Ovary (tissue), 9 donors: ENCODE measurements around the gene SAXO1. TPM values are rescaled to one million over a fixed set of nuclear protein-coding genes. Genes with fewer than 3 reads are reported as not detected.

ENCODE experiments used
- DNase-seq, 5 donors: peaks; one replicate each; pipeline ENCODE4 v3.0.0-alpha.2; 2019 to 2020
- H3K27ac ChIP-seq, 2 donors: fragments of 200-600 bp; one replicate each; pipeline versions ENCODE4 v1.5.1 to v1.8.0; 2019 to 2022
- H3K27me3 ChIP-seq: fragments of 200-600 bp; one replicate; pipeline ENCODE4 v1.8.0; 2022
- H3K36me3 ChIP-seq: fragments of 200-600 bp; sonication (generic); one replicate; pipeline ENCODE4 v1.5.1; 2019
- H3K4me1 ChIP-seq: one replicate; pipeline ENCODE4 v1.8.1; 2013; ENCODE audit warnings: mild to moderate bottlenecking, moderate library complexity; ENCODE audit not compliant: insufficient read depth
- H3K4me3 ChIP-seq: fragments of 200-600 bp; sonication (generic); one replicate; pipeline ENCODE4 v1.5.1; 2017
- H3K9me3 ChIP-seq, 2 donors: fragments of 200-600 bp in 1 of 2; sonication (generic) in 1 of 2; one replicate each; pipeline versions ENCODE4 v1.5.1 to v1.8.1; 2013 to 2019; ENCODE audit warnings: mild to moderate bottlenecking in 1 of 2, moderate library complexity in 1 of 2
- EP300 ChIP-seq: sonication (generic); formaldehyde crosslinking; IDR thresholded peaks from one replicate; pipeline ENCODE4 v1.6.1; 2017; ENCODE audit warnings: antibody characterized with exemption
- POLR2A ChIP-seq: fragments of 450-650 bp; IDR thresholded peaks from one replicate; pipeline ENCODE4 v1.6.1; 2017; ENCODE audit warnings: antibody characterized with exemption, mild to moderate bottlenecking, moderate library complexity
- WGBS, 3 donors: extraction: QIAGEN DNeasy Blood & Tissue Kit in 1 of 3; methylation state at CpG; one replicate each; pipeline versions ENCODE4 v1.1.5 to v1.1.7; 2013 to 2017; 5-methylcytosine and 5-hydroxymethylcytosine counted together
- intact Hi-C, 4 donors: fragments of 100-400 bp; cut with DNase I; formaldehyde crosslinking; loops; one replicate each; pipeline versions ENCODE4 v1.11.0 to v1.15.1; 2022 to 2023
- polyA plus RNA-seq, 2 donors: library from polyadenylated mRNA; stranded (reverse); fragments of 200-250 nt in 1 of 2; fragments of 350-450 nt in 1 of 2; fragmentation: Illumina TruSeq in 1 of 2; extraction: RNeasy Lipid Tissue Mini Kit (QIAGEN cat#74804) in 1 of 2; gene quantifications; one replicate each; pipeline ENCODE4 v1.2.3, GENCODE V29; 2013 to 2014
- total RNA-seq, 7 donors: library from RNA; depleted of rRNA in 2 of 7; stranded (reverse); fragments of >200 nt in 2 of 7; fragmentation: NEBNext Ultra II Directional in 3 of 7; extraction: Animal tissue kit (Norgen Biotek cat#: 25700) in 3 of 7; gene quantifications; one replicate each; pipeline versions ENCODE4 v1.1.0 to v1.2.4, GENCODE V29; 2016 to 2023
- TF ChIP-seq, protein P1 (sequence below), 3 donors: fragments of 450-650 bp in 2 of 3; fragments of 200-600 bp in 1 of 3; IDR thresholded peaks; one replicate each; pipeline versions ENCODE4 v1.5.1 to v1.8.0; 2016 to 2022; ENCODE audit warnings: antibody characterized with exemption in 3 of 3, mild to moderate bottlenecking in 1 of 3
- donor health status: DM: no; HTN: no; CAD: no; lungs with moderate emphysema.
- donor health status: DM: no; HTN: no; CAD: no.
- donor health status: Bipolar disorder and iron deficiency.
- donor health status: DM: yes; HTN: yes; CAD: no.
- donor health status: DM: no; HTN: no; CAD: no.
- donor health status: DM: yes; HTN: yes; CAD: no.

Gene SAXO1
- total and polyA plus RNA-seq, 9 donors = 0.04 to 0.47 (median 0.11) TPM; not detected in 1

DNA sequence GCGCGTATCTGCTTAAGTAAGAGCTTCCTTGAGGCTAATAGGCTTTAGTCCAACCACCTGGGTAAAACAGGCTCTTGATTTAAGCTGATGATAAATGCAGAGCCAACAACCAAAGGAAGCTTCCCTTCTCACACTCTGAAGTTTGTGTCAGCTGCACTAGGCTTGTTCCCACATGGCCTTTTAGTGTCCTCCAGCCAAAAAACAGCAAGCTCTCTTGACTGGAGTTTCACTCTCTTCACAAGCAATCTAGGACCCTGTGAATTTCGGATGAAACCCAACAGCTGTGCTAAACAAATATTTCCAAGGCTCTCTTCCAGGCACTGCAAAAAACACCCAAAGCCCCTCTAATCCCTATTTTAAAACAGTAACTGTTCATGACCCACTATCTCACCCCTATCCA lies 63.9 kb downstream of the SAXO1 start:
- 41 to 47% (median 44%) methylated on average over 3 of the region's 3 CpGs for WGBS, 3 donors
- intact Hi-C loops = no loop called here
- Histone ChIP-seq H3K4me1 (peaks cover 5% of the 10 kb centered on the region), H3K9me3 (no peaks in the 10 kb centered on the region), H3K27ac (no peak overlapping the region), H3K27me3 (no peaks in the 10 kb centered on the region), H3K4me3 (no peak overlapping the region), H3K36me3 (no peaks in the 10 kb centered on the region)
- no peak for DNase-seq
- TF ChIP-seq, protein P1, sequence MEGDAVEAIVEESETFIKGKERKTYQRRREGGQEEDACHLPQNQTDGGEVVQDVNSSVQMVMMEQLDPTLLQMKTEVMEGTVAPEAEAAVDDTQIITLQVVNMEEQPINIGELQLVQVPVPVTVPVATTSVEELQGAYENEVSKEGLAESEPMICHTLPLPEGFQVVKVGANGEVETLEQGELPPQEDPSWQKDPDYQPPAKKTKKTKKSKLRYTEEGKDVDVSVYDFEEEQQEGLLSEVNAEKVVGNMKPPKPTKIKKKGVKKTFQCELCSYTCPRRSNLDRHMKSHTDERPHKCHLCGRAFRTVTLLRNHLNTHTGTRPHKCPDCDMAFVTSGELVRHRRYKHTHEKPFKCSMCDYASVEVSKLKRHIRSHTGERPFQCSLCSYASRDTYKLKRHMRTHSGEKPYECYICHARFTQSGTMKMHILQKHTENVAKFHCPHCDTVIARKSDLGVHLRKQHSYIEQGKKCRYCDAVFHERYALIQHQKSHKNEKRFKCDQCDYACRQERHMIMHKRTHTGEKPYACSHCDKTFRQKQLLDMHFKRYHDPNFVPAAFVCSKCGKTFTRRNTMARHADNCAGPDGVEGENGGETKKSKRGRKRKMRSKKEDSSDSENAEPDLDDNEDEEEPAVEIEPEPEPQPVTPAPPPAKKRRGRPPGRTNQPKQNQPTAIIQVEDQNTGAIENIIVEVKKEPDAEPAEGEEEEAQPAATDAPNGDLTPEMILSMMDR (IDR thresholded peaks at IDR 0.05) = no peak
- TF ChIP-seq EP300 = no peak
- no peak for TF ChIP-seq POLR2A

- Histone ChIP-seq H3K4me3 (no peak overlapping the region), H3K27ac (no peak overlapping the region), H3K9me3 (no peaks in the 10 kb centered on the region), H3K36me3 (no peaks in the 10 kb centered on the region), H3K27me3 (no peaks in the 10 kb centered on the region), H3K4me1 (no peaks in the 10 kb centered on the region)
- WGBS, 3 donors = 88 to 96% (median 90%) methylated on average over 2 of the region's 2 CpGs
- no peak for TF ChIP-seq POLR2A
- no peak for TF ChIP-seq EP300
- TF ChIP-seq, protein P1 (IDR thresholded peaks at IDR 0.05) = no peak
- DNase-seq = no peak
- intact Hi-C loops = no loop called here
Observed at GRCh38 chr9:18955626-18956025, 77.4 kb downstream of the SAXO1 start.

- TF ChIP-seq EP300 (no peak), POLR2A (no peak)
- TF ChIP-seq, protein P1 (IDR thresholded peaks at IDR 0.05) = no peak
Observed at GRCh38 chr9:18951936-18952335, 81.1 kb downstream of the SAXO1 start.

DNA sequence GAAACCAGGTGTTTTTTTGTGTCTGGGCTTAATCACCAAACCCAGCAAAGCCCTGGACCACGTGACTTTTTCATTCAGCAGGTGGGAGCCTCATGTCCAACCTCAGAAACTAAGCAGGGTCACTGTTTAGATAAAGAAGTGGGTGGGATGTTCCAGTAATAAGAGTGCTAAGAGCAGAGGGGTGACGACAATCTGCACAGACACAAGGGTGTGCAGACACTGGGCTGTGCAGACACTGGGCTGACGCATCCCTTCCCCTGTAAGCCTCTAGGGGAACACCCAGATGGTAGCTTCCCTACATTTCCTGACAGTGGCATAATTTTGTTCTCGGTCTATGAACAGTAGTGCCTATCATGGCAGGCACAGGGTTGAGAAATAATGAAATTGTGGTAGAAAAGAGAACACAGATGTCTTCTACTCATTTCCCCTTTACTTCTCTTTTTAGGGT lies 85.1 kb downstream of the SAXO1 start:
- Histone ChIP-seq H3K36me3 (no peaks in the 10 kb centered on the region), H3K27me3 (no peaks in the 10 kb centered on the region), H3K4me1 (no peaks in the 10 kb centered on the region), H3K27ac (no peak overlapping the region), H3K4me3 (no peak overlapping the region), H3K9me3 (no peaks in the 10 kb centered on the region)
- 46 to 68% (median 55%) methylated on average over 4 of the region's 4 CpGs for WGBS, 3 donors
- TF ChIP-seq, protein P1 (IDR thresholded peaks at IDR 0.05) = no peak
- TF ChIP-seq POLR2A (no peak), EP300 (no peak)
- DNase-seq = no peak
- intact Hi-C loops = no loop called here

More at GRCh38 chr9:18951936-18952335, 81.1 kb downstream of the SAXO1 start:
- H3K27ac ChIP-seq = no peak overlapping the region
- DNase-seq = no peak
- no peak overlapping the region for H3K4me3 ChIP-seq
- no peaks in the 10 kb centered on the region for H3K4me1 ChIP-seq
- WGBS, 3 donors = 54 to 62% (median 62%) methylated on average over 1 of the region's 1 CpG
- no peaks in the 10 kb centered on the region for H3K36me3 ChIP-seq
- intact Hi-C loops = no loop called here
- H3K9me3 ChIP-seq = no peaks in the 10 kb centered on the region
- H3K27me3 ChIP-seq = no peaks in the 10 kb centered on the region
